OCI-LY7 (cell line): Measurements from ENCODE around the gene KLK1.

Experiments used
- CTCF ChIP-seq: fragments of 200-600 bp; sonication (generic); conservative IDR thresholded peaks from 2 replicates; pipeline ENCODE4 v1.5.1; 2014; ENCODE audit warnings: mild to moderate bottlenecking, antibody characterized with exemption, low read length, moderate library complexity, mixed read lengths
- EZH2phosphoT487 ChIP-seq: fragments of 200-600 bp; sonication (generic); IDR thresholded peaks from 2 replicates; pipeline ENCODE4 v1.6.1; 2018; ENCODE audit warnings: low read depth, borderline replicate concordance, mild to moderate bottlenecking, mixed run types, antibody characterized with exemption, low read length, moderate library complexity, mixed read lengths

GRCh38 chr19:50772476-50772875, 51.1 kb downstream of the KLK1 start:
- no peak for TF ChIP-seq CTCF
- no peak for TF ChIP-seq EZH2phosphoT487
